Lung (tissue), 12 donors: ENCODE data around the gene FIGN. TPM values are rescaled to one million over a fixed set of nuclear protein-coding genes. Genes with fewer than 3 reads are reported as not detected.

Experiments
- ATAC-seq: fragments of 200-7000 bp; cut with Tn5 transposase; one replicate; pipeline ENCODE4 v1.9.1; 2020; ENCODE audit warnings: moderate number of reproducible peaks; ENCODE audit not compliant: insufficient read depth, low FRiP score
- DNase-seq, 3 donors: peaks; one replicate each; pipeline ENCODE4 v3.0.0-alpha.2; 2013 to 2017
- H3K27ac ChIP-seq, 2 donors: one replicate each; pipeline ENCODE4 v1.5.1; 2013; ENCODE audit warnings: mild to moderate bottlenecking in 2 of 2, moderate library complexity in 2 of 2, control low read depth in 1 of 2, inconsistent platforms in 1 of 2, low read depth in 1 of 2, low read length in 1 of 2
- H3K27me3 ChIP-seq, 3 donors: one replicate each; pipeline ENCODE4 v1.5.1; 2013; ENCODE audit warnings: low read length in 2 of 3; ENCODE audit not compliant: control insufficient read depth in 3 of 3, insufficient read depth in 3 of 3
- H3K36me3 ChIP-seq, 4 donors: one replicate each; pipeline ENCODE4 v1.5.1; 2013; ENCODE audit warnings: low read length in 4 of 4, mild to moderate bottlenecking in 1 of 4, moderate library complexity in 1 of 4; ENCODE audit not compliant: control insufficient read depth in 4 of 4, insufficient read depth in 4 of 4
- H3K4me1 ChIP-seq, 5 donors: one replicate each; pipeline ENCODE4 v1.5.1; 2013; ENCODE audit warnings: low read length in 5 of 5, mild to moderate bottlenecking in 2 of 5, moderate library complexity in 1 of 5; ENCODE audit not compliant: control insufficient read depth in 5 of 5, insufficient read depth in 5 of 5
- H3K4me3 ChIP-seq: one replicate; pipeline ENCODE4 v1.5.1; 2013; ENCODE audit warnings: mild to moderate bottlenecking, control low read depth, moderate library complexity
- H3K9ac ChIP-seq, 2 donors: one replicate each; pipeline ENCODE4 v1.5.1; 2013; ENCODE audit warnings: low read length in 2 of 2, control low read depth in 1 of 2; ENCODE audit not compliant: insufficient read depth in 1 of 2
- H3K9me3 ChIP-seq, 4 donors: one replicate each; pipeline ENCODE4 v1.5.1; 2013; ENCODE audit warnings: low read length in 3 of 4, mild to moderate bottlenecking in 1 of 4, moderate library complexity in 1 of 4; ENCODE audit not compliant: control insufficient read depth in 4 of 4, insufficient read depth in 3 of 4
- WGBS, 2 donors: extraction: QIAGEN DNeasy Blood & Tissue Kit; methylation state at CpG; one replicate each; pipeline ENCODE4 v1.1.7; 2013; 5-methylcytosine and 5-hydroxymethylcytosine counted together
- polyA plus RNA-seq, 2 donors: library from polyadenylated mRNA; stranded (reverse); fragments of 200-250 nt; gene quantifications; one replicate each; pipeline ENCODE4 v1.2.1, GENCODE V29; 2013
- total RNA-seq, 2 donors: library from RNA; depleted of rRNA in 1 of 2; stranded (reverse); fragments of >200 nt in 1 of 2; gene quantifications; one replicate each; pipeline ENCODE4 v1.2.1, GENCODE V29; 2014 to 2021
- TF ChIP-seq, protein P1 (sequence below): IDR thresholded peaks from 2 replicates; pipeline ENCODE4 v1.5.1; 2012; ENCODE audit warnings: mild to moderate bottlenecking; ENCODE audit errors: control extremely low read depth, extremely low read depth
- donor health status: control.
- donor health status: control.
- donor health status: Bipolar disorder and iron deficiency.
- donor health status: healthy.
- donor health status: DM: yes; HTN: yes; CAD: no.

The FIGN gene
- total and polyA plus RNA-seq, 4 donors, result 0.42 to 6.5 (median 3.0) TPM

DNA sequence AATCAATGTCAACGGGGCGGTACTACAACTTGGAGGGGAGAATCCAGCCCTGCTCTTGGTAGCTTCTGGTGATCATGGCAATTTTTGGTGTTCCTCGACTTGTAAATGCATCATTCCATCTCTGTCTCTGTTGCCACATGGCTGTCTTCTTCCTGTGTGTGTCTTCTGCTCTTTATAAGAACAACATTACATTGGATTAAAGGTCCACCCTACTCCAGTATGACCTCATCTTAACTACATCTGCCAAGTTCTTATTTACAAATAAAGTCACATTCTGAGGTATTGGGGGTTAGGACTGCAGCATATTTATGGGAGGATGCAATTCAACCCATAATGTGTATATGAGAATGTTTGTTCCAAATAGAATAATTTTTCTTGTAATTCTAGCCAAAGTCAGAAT lies 28.8 kb upstream of the FIGN start:
- H3K4me3 ChIP-seq, result no peak overlapping the region
- no peak overlapping the region for H3K27ac ChIP-seq
- ATAC-seq, result no peak
- H3K36me3 ChIP-seq, result no peaks in the 10 kb centered on the region
- no peak overlapping the region for H3K9ac ChIP-seq
- WGBS, 2 donors, result 79 to 86% methylated on average over 3 of the region's 3 CpGs
- H3K27me3 ChIP-seq, result no peaks in the 10 kb centered on the region
- no peaks in the 10 kb centered on the region for H3K9me3 ChIP-seq
- TF ChIP-seq, protein P1, sequence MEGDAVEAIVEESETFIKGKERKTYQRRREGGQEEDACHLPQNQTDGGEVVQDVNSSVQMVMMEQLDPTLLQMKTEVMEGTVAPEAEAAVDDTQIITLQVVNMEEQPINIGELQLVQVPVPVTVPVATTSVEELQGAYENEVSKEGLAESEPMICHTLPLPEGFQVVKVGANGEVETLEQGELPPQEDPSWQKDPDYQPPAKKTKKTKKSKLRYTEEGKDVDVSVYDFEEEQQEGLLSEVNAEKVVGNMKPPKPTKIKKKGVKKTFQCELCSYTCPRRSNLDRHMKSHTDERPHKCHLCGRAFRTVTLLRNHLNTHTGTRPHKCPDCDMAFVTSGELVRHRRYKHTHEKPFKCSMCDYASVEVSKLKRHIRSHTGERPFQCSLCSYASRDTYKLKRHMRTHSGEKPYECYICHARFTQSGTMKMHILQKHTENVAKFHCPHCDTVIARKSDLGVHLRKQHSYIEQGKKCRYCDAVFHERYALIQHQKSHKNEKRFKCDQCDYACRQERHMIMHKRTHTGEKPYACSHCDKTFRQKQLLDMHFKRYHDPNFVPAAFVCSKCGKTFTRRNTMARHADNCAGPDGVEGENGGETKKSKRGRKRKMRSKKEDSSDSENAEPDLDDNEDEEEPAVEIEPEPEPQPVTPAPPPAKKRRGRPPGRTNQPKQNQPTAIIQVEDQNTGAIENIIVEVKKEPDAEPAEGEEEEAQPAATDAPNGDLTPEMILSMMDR, result no peak
- no peaks in the 10 kb centered on the region for H3K4me1 ChIP-seq
- no peak for DNase-seq

- DNase-seq (no peak), ATAC-seq (no peak)
- Histone ChIP-seq H3K9ac (no peak overlapping the region), H3K4me1 (no peaks in the 10 kb centered on the region), H3K9me3 (no peaks in the 10 kb centered on the region), H3K27me3 (no peaks in the 10 kb centered on the region), H3K36me3 (no peaks in the 10 kb centered on the region), H3K27ac (no peak overlapping the region), H3K4me3 (no peak overlapping the region)
- WGBS, 2 donors, result 66 to 69% methylated on average over 2 of the region's 2 CpGs
- TF ChIP-seq, protein P1, result no peak
Measured at GRCh38 chr2:163759013-163759412, 23.2 kb upstream of the FIGN start.

DNA sequence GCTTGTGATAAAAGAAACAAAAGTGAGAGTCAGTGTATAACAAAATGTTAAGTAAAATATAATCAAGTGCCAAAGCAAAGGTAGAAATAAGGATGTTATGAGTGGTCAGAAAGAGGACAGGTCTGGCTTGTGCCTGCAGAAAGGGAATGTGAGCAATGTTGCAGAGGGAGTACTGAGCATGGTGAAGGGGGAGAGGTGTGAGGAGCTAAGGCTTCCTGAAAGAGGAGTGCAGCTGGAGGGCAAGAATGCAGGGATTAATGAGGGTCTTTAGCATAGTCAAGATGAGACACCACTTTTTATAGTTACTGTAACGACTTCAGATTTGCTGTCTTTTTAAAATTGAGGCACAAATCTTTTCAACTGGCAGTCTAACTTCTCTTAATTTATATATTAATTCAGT lies 22.0 kb upstream of the FIGN start:
- no peak overlapping the region for H3K4me3 ChIP-seq
- no peaks in the 10 kb centered on the region for H3K27me3 ChIP-seq
- no peak overlapping the region for H3K9ac ChIP-seq
- no peak overlapping the region for H3K27ac ChIP-seq
- WGBS, 2 donors, result 15 to 49% methylated on average over 1 of the region's 1 CpG
- H3K36me3 ChIP-seq, result no peaks in the 10 kb centered on the region
- no peak for ATAC-seq
- no peaks in the 10 kb centered on the region for H3K9me3 ChIP-seq
- TF ChIP-seq, protein P1, result no peak
- DNase-seq, result no peak
- no peaks in the 10 kb centered on the region for H3K4me1 ChIP-seq

GRCh38 chr2:163756588-163756987 lies 20.8 kb upstream of the FIGN start:
- Histone ChIP-seq H3K36me3 (no peaks in the 10 kb centered on the region), H3K9ac (no peak overlapping the region), H3K4me3 (no peak overlapping the region), H3K9me3 (no peaks in the 10 kb centered on the region), H3K27ac (no peak overlapping the region), H3K27me3 (no peaks in the 10 kb centered on the region), H3K4me1 (no peaks in the 10 kb centered on the region)
- 71 to 76% methylated on average over 4 of the region's 4 CpGs for WGBS, 2 donors
- DNase-seq, result no peak
- ATAC-seq, result no peak
- TF ChIP-seq, protein P1, result no peak
